Measurements from ENCODE around the gene SCN4B. TPM values are rescaled to one million over a fixed set of nuclear protein-coding genes. Genes with fewer than 3 reads are reported as not detected.

The SCN4B gene
- polyA plus RNA-seq, 4 donors: 0.89 to 1.6 (median 1.1) TPM

DNA sequence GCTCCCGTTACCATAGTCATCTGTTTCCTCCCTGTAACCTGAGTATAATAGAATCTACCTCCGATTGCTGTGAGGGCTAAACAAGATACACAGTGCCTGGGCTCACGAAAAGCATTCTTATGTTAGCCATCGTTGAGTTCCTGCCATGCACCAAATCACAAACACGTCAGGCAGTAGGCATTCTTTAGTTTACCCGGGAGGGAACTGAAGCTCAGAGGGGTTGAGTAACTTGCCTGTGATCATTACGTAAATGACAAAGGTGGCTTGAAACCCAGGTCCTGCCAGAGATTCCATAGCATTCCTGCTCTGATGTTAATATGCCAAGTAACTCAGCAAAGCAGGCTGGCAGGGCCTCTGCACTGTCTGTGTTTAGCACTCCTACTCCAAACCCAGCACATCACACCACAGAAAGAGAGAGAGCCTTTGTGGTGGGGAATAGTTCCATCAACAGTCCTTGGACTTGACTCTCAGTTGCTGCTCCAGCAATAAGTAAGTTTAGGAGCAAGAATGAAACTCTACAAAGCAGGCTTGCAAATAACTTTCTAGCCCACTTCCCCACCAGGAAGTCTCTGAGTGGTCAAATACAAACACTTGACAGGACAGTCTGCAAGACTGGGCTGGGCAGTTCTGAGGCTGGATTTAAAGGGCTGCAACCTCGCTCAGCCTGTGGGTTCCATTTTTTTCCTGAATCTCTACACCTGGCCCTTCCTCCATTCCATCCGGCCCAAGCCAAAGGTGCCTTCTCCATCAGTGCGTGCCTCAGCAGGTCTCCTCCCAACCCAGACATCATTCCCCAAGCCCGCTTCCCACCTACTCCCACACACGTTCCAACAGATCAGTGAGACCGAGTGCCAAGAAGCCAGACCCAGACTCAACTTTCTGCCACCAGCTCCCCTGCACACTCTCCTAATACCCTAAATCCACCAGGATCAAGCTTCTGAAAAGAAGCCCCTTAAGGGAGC lies 22.7 kb upstream of the SCN4B start:
- DNase-seq (ENCODE audit: low read depth in 4 of 4, low spot score in 3 of 4): no peak

DNA sequence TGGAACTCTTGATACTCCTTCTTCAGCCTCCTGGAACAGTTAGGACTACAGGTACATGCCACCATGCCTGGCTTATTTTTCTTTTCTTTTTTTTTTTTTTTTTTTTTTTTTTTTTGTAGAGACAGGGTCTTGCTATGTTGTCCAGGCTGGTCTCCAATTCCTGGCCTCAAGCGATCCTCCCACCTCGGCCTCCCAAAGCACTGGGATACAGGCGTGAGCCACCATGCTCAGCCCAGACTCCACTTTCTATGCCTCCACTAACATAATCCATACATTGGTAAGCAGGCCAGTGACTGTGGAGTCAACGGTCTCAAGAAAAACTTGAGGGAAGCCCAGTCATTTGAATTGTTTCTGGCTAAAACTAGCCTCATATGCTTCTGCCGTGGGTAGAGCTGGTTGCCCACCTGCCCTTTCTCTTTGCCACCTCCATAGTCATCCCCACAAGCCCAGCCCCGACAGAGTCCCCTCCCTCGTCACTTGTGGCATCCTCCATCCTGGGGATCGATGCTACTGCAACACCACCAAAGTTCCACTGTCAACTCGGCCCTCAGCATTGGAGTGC lies 21.5 kb upstream of the SCN4B start:
- DNase-seq (ENCODE audit: low read depth in 4 of 4, low spot score in 3 of 4): no peak

DNA sequence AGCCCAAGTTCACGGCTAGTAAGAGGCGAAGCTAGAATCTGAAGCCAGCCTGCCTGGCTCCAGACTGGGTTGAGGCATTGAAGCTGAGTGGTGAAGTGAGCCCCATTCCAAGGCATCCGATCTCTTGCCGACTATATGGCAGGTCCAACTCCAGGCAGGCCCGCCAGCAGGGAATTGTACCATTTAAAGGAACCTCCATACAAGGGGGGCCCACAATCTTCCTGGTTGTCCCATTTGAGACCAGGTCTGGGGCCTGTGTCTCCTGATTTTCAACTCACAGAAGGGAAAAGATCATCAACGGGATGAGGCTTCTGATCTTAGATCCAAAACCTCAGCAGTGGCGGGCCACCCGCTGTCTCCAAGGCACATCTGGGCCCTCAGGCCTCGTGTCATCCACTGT lies 19.7 kb upstream of the SCN4B start:
- DNase-seq (ENCODE audit: low read depth in 4 of 4, low spot score in 3 of 4): no peak

DNA sequence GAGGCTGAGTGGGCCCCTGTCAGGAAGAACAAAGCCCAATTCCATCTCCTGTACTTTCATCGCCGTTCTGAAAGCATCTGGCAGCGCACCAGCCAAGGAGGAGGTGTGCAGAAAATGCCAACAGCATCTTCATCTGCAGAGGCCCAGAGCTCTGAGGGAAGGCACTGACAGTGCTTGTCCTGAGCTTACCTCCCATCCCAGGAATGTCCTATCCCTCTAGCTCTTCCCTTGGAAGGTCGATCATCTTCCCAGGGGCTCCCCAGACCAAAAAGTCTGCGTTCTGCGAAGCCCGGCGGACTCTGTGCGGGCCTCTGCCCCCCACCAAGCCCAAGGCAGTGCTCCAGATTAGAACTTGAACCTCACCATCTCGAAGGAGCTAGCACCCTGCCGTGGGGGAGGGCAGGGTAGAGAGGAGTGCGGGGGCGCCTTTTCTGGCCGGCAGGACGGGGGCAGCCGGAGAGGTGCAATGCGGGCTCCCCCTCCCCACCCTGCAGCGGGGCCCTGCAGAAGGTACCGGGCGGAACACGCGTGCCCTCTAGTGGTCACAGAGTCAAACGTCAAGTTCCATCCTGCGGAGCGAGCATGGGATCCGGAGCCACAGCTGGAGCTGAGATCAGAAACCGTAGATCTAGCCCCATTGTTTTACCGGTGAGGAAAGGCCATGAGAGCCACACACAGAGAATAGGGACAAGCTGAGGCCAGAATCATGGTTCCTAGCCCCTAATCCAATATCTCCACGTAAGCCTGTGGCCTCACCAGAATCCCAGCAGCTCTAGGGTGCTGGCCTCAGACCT lies 18.8 kb upstream of the SCN4B start:
- no peak for DNase-seq (ENCODE audit: low read depth in 4 of 4, low spot score in 3 of 4)

DNA sequence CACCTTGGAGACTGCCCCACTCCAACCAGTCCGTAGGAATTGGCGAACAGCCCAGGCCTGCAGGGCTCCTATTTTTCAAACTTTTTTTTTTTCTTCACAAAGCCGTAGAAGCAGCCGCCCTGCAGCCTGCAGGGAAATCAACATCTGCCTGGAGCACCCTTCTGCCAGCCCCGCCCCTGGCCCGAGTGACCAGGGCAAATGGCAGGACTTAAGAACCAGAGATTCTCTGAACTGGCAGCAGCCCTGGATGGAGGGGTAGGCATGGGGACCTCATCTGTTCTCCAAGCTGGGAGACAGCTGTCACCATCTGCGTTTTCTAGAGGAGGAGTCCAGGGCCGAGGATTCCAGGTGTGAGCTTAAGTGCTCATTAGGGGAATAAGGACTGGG lies 18.3 kb upstream of the SCN4B start:
- DNase-seq (ENCODE audit: low read depth in 4 of 4, low spot score in 3 of 4): no peak

GRCh38 chr11:118170231-118170630 lies 17.6 kb upstream of the SCN4B start:
- no peak for DNase-seq (ENCODE audit: low read depth in 4 of 4, low spot score in 3 of 4)

DNA sequence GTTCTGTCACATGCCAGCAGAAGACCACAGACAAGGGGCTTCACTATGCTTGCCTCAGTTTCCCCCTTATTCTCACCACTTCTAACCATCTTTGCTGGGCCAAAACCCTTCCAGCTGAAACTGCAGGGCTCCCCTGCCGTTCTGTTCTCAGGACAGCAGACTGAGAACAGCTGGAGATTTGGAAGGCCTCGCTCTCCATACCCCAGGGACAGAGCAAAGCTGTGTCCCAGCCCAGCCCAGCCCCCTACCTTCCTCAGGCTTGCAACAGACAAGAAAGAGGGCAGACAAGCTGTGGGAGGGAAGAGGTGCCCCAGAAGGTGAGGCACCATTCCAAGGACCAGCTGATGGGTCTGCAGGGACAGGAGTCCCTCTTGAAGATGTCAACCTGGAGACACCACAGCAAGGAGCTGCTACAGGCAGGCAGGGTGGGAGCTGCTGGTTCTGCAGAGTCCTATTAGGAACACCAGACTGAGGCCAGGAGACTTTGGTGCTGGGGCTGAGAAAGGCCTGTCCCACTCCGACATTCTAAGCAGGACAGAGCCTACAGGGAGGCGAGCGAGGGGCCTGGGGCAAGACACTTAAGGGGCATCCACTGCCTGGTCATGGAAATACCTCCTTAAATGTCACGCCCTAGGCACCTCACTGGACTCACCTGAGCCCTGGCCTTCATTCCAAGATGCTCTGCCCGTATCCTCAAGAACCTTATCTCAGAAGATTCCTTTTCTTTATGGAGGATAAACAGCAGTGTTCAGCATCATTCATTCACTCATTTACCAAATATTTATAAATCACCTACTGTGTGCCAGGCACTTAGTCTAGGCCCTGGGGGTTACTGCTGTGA lies 16.9 kb upstream of the SCN4B start:
- no peak for DNase-seq (ENCODE audit: low read depth in 4 of 4, low spot score in 3 of 4)

GRCh38 chr11:118168751-118169150 lies 16.1 kb upstream of the SCN4B start:
- no peak for DNase-seq (ENCODE audit: low read depth in 4 of 4, low spot score in 3 of 4)

DNA sequence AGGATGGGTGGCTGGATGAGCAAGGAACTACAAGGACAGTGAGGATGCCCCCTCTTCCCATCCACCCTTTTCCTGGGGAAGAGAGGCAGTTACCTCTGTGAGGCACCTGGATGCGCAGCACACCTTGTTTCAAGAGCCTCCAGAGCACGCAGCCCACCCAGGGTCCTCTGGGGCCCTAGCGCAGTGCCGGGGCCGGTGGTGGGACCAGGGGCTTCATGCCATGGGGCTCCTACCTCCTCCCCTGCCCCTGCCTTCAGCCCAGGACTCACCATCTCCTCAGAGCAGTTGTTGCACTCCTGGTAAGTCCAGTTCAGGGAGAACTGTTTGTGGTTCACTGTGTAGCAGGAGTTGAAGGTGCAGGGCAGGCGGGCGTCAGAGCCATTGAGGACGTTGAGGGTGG lies 15.7 kb upstream of the SCN4B start:
- no peak for DNase-seq (ENCODE audit: low read depth in 4 of 4, low spot score in 3 of 4)

- no peak for DNase-seq (ENCODE audit: low read depth in 4 of 4, low spot score in 3 of 4)
Observed at GRCh38 chr11:118167906-118168305, 15.3 kb upstream of the SCN4B start.

GRCh38 chr11:118167253-118167652 lies 14.6 kb upstream of the SCN4B start:
- DNase-seq (ENCODE audit: low read depth in 4 of 4, low spot score in 3 of 4): no peak

DNA sequence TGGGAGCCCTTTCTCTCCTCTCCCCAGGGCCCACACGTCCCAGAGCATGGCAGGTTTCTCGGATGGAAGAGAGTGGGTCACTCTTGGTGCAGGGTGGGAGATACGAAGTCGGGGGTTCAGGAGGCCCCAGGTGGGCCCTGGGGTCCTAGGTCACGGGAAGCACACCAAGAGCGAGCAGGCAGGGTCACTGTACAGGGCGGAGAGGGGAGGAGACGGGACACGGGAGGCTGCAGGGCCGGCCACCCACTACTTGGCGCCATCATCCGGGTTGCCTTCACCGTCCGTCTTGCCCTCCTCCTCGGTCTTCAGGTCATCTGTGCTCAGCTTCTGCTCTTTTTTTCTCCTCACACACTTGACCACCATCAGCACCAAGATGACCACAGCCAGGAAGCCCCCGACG lies 14.0 kb upstream of the SCN4B start:
- DNase-seq (ENCODE audit: low read depth in 4 of 4, low spot score in 3 of 4): no peak

GRCh38 chr11:118164885-118165284 lies 12.3 kb upstream of the SCN4B start:
- no peak for DNase-seq (ENCODE audit: low read depth in 4 of 4, low spot score in 3 of 4)

DNA sequence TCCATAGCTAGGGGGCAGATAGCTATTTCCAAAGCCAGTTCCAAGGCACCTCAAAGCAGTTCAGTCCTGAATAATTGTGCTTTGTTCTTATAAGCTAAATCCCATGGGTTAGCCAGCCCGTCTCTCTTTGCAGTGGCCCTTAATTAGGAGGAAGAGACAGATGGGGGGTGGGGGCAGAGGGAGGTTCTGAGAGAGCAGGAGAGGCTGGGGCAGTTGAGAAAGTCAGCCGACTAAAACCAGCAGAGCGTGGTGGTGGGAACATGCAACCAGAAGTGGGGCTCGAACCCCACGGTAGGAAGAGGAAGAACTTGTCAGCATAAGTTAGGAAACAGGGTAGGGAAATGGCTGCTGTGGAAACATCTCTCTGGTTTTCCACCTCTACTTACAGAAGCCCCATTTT lies 10.9 kb upstream of the SCN4B start:
- DNase-seq (ENCODE audit: low read depth in 4 of 4, low spot score in 3 of 4): no peak

- no peak for DNase-seq (ENCODE audit: low read depth in 4 of 4, low spot score in 3 of 4)
Observed at GRCh38 chr11:118162846-118163245, 10.2 kb upstream of the SCN4B start.

- no peak for DNase-seq (ENCODE audit: low read depth in 4 of 4, low spot score in 3 of 4)
Observed at GRCh38 chr11:118161786-118162185, 9.2 kb upstream of the SCN4B start.

GRCh38 chr11:118157186-118157895 lies 4.7 kb upstream of the SCN4B start:
- no peak for DNase-seq (ENCODE audit: low read depth in 4 of 4, low spot score in 3 of 4)

DNA sequence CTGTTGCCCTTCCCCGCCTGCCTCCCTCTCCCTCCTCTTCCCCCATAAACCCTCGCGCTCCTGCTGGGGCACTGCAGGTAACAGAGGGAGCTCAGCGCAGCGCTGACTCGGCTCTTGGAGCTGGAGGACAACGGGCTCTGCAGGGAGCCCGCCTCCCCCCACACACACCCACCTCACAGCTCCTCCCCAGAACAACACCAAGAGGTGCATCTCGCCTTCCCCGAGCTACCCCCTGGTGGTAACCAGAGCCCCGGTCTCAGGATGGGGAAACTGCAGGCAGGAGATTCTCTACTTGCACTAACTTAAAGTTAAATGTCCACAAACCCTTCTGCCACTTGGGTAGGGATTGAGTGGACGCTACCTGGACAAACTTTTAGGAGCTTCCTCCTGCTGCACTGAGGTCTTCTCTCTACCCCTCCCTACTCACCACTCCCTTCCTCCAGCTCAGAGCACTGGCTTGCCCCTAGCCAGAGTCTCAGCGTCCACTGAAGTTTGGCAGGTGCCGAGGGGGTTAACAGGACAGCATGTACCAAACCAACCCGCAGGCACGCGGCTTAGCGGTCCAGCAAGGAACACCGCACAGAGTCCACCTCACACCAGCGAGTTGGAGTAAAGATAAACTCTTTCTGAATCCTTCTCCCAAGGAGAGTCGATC lies 4.0 kb upstream of the SCN4B start:
- DNase-seq (ENCODE audit: low read depth in 4 of 4, low spot score in 3 of 4): no peak

DNA sequence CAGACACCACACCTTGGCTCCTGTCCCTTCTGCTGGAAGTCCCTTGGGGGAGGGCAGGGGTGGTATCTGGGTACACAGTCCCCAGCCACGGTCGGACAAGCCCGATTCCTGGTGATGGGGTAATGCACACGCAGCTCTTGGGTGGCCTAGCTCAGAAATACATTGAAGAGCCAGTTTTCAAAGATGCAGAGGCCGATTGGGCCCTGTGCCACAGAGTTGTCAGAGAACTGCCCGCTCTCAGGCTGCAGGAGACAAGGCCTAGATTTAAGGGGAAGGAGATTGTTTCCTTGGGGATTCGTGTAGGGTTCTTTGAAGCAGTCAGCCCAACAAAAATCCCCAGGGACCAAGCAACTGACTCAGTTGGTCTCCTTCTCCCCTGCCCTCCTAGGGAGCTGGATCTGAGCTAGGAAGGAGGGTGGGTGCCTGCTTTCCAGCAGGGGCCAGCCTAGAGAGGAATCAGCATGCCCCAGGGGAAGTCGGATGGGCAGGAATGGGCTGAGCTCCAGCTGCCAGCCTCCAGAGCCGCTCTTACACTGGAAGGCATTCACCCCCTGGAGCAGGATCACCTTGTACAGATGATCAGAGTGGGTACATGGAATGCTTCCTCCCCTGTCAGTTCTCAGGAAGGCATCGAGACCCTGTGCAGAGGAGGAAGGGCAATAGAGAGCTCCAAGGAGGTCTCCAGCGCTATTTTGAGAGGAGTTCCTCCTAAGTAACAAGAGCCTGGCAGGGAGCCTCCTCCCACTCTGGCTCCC lies 3.3 kb upstream of the SCN4B start:
- DNase-seq (ENCODE audit: low read depth in 4 of 4, low spot score in 3 of 4): no peak
